GM18861 (cell line): Measurements from ENCODE around the gene COL13A1.

Experiments
- ATAC-seq: cut with Tn5 transposase; IDR thresholded peaks from one replicate; pipeline ENCODE4 v1.9.1; 2021; ENCODE audit not compliant: unreplicated experiment

Gene COL13A1

GRCh38 chr10:69789164-69789576 lies 12.5 kb upstream of the COL13A1 start:
- no peak for ATAC-seq

GRCh38 chr10:69791812-69792211 lies 9.9 kb upstream of the COL13A1 start:
- ATAC-seq, result no peak

- no peak for ATAC-seq
Measured at GRCh38 chr10:69792341-69792740, 9.4 kb upstream of the COL13A1 start.

GRCh38 chr10:69794673-69795072 lies 7.0 kb upstream of the COL13A1 start:
- no peak for ATAC-seq

GRCh38 chr10:69795242-69795934 lies 6.3 kb upstream of the COL13A1 start:
- no peak for ATAC-seq

GRCh38 chr10:69797959-69798358 lies 3.7 kb upstream of the COL13A1 start:
- ATAC-seq, result no peak

- ATAC-seq, result no peak
Measured at GRCh38 chr10:69800109-69800508, 1.6 kb upstream of the COL13A1 start.

- ATAC-seq, result no peak
Measured at GRCh38 chr10:69800665-69801064, 1.0 kb upstream of the COL13A1 start.

- ATAC-seq, result no peak
Measured at GRCh38 chr10:69801094-69801433, 642 bp upstream of the COL13A1 start.

GRCh38 chr10:69802424-69803161 lies 887 bp downstream of the COL13A1 start:
- ATAC-seq, result no peak

- ATAC-seq, result no peak
Measured at GRCh38 chr10:69803809-69804208, 2.1 kb downstream of the COL13A1 start.

GRCh38 chr10:69804775-69805174 lies 3.1 kb downstream of the COL13A1 start:
- no peak for ATAC-seq

- no peak for ATAC-seq
Measured at GRCh38 chr10:69807122-69807521, 5.4 kb downstream of the COL13A1 start.

GRCh38 chr10:69807696-69808095 lies 6.0 kb downstream of the COL13A1 start:
- no peak for ATAC-seq

- no peak for ATAC-seq
Measured at GRCh38 chr10:69809318-69809717, 7.6 kb downstream of the COL13A1 start.

GRCh38 chr10:69810097-69810496 lies 8.4 kb downstream of the COL13A1 start:
- ATAC-seq, result no peak

- no peak for ATAC-seq
Measured at GRCh38 chr10:69810675-69811397, 9.1 kb downstream of the COL13A1 start.

- no peak for ATAC-seq
Measured at GRCh38 chr10:69813632-69814031, 11.9 kb downstream of the COL13A1 start.

- ATAC-seq, result no peak
Measured at GRCh38 chr10:69814251-69814650, 12.5 kb downstream of the COL13A1 start.

- no peak for ATAC-seq
Measured at GRCh38 chr10:69815104-69815503, 13.4 kb downstream of the COL13A1 start.

GRCh38 chr10:69816521-69816920 lies 14.8 kb downstream of the COL13A1 start:
- no peak for ATAC-seq

- ATAC-seq, result no peak
Measured at GRCh38 chr10:69817078-69817581, 15.4 kb downstream of the COL13A1 start.
